HFF-Myc (cell line): ENCODE measurements around the gene AK5.
A peak's percentile ranks its signal among the peaks of the same experiment; 100 is the strongest.
"Not testable (repeated sequence)": the region's sequence is repeated elsewhere in the genome, so short reads cannot be mapped to it uniquely, and the experiment has no call there.

Source experiments
- DNase-seq: peaks from one replicate; pipeline ENCODE4 v3.0.0-alpha.2; 2011; ENCODE audit warnings: low read depth; ENCODE audit errors: extremely low read depth
- H3K4me3 ChIP-seq: replicated peaks from 2 replicates; pipeline ENCODE4 v1.5.1; 2011; ENCODE audit warnings: low read depth, mild to moderate bottlenecking, control low read depth, low read length
- CTCF ChIP-seq: IDR thresholded peaks from 2 replicates; pipeline ENCODE4 v1.5.1; 2012; ENCODE audit warnings: mild to moderate bottlenecking, low read depth, low read length, control low read depth; ENCODE audit errors: missing control alignments

Gene AK5

GRCh38 chr1:77308889-77309621 lies 27.2 kb downstream of the AK5 start:
- no peak for TF ChIP-seq CTCF
- H3K4me3 ChIP-seq: no peak overlapping the region
- no peak for DNase-seq

GRCh38 chr1:77310924-77311323 lies 29.1 kb downstream of the AK5 start:
- DNase-seq: no peak
- TF ChIP-seq CTCF: no peak
- no peak overlapping the region for H3K4me3 ChIP-seq

- not testable (repeated sequence) for H3K4me3 ChIP-seq, DNase-seq
Observed at GRCh38 chr1:77312364-77312763, 30.5 kb downstream of the AK5 start.

- TF ChIP-seq CTCF: peak; percentile 54
- DNase-seq: peak; percentile 11
- no peak overlapping the region for H3K4me3 ChIP-seq
Observed at GRCh38 chr1:77313491-77313890, 31.7 kb downstream of the AK5 start.

- no peak for TF ChIP-seq CTCF
- DNase-seq: no peak
- H3K4me3 ChIP-seq: no peak overlapping the region
Observed at GRCh38 chr1:77316006-77316405, 34.2 kb downstream of the AK5 start.

GRCh38 chr1:77316966-77317365 lies 35.1 kb downstream of the AK5 start:
- no peak overlapping the region for H3K4me3 ChIP-seq
- no peak for TF ChIP-seq CTCF
- DNase-seq: no peak

GRCh38 chr1:77319036-77319705 lies 37.4 kb downstream of the AK5 start:
- no peak for TF ChIP-seq CTCF
- DNase-seq: no peak
- H3K4me3 ChIP-seq: no peak overlapping the region
